ENCODE results near the gene VIPR1.
"Not testable (repeated sequence)": the region's sequence is repeated elsewhere in the genome, so short reads cannot be mapped to it uniquely, and the experiment has no call there.

Gene VIPR1

GRCh38 chr3:42539871-42540714 is 37.6 kb downstream of the VIPR1 start:
- in situ Hi-C loops (cut with MboI; ENCODE audit: low sequenced_read_pairs) = loop anchor here (5.0 kb wide), 1 partner anchor 293 kb away; no protein-coding TSS in a partner anchor

GRCh38 chr3:42541079-42541478 is 38.6 kb downstream of the VIPR1 start:
- in situ Hi-C loops (cut with MboI; ENCODE audit: low sequenced_read_pairs) = no loop called here

More at GRCh38 chr3:42539871-42540714, 37.6 kb downstream of the VIPR1 start:
- H3K36me3 ChIP-seq (replicated peaks) = no peaks in the 10 kb centered on the region
- H3K4me1 ChIP-seq = no peaks in the 10 kb centered on the region
- no peaks in the 10 kb centered on the region for H3K9me3 ChIP-seq
- H3K27me3 ChIP-seq (ENCODE audit: low read depth) = no peaks in the 10 kb centered on the region
- H3K4me3 ChIP-seq = no peak overlapping the region
- peak; percentile 14 to 84 for DNase-seq (ENCODE audit: low spot score in 2 of 2)

GRCh38 chr3:42544492-42545283 is 42.2 kb downstream of the VIPR1 start:
- Histone ChIP-seq H3K36me3 (replicated peaks) (no peaks in the 10 kb centered on the region), H3K27me3 (ENCODE audit: low read depth) (no peaks in the 10 kb centered on the region), H3K4me3 (no peak overlapping the region), H3K9me3 (no peaks in the 10 kb centered on the region), H3K4me1 (no peaks in the 10 kb centered on the region)
- in situ Hi-C loops (cut with MboI; ENCODE audit: low sequenced_read_pairs) = no loop called here
- DNase-seq (ENCODE audit: low spot score in 2 of 2) = no peak

More at GRCh38 chr3:42541079-42541478, 38.6 kb downstream of the VIPR1 start:
- H3K27me3 ChIP-seq (ENCODE audit: low read depth) = no peaks in the 10 kb centered on the region
- no peaks in the 10 kb centered on the region for H3K9me3 ChIP-seq
- H3K4me3 ChIP-seq = no peak overlapping the region
- H3K4me1 ChIP-seq = no peaks in the 10 kb centered on the region
- no peak for DNase-seq (ENCODE audit: low spot score in 2 of 2)
- H3K36me3 ChIP-seq (replicated peaks) = no peaks in the 10 kb centered on the region

- no peaks in the 10 kb centered on the region for H3K9me3 ChIP-seq
- H3K36me3 ChIP-seq (replicated peaks) = no peaks in the 10 kb centered on the region
- H3K4me3 ChIP-seq = no peak overlapping the region
- no peak for DNase-seq (ENCODE audit: low spot score in 2 of 2)
- in situ Hi-C loops (cut with MboI; ENCODE audit: low sequenced_read_pairs) = no loop called here
- H3K27me3 ChIP-seq (ENCODE audit: low read depth) = no peaks in the 10 kb centered on the region
- H3K4me1 ChIP-seq = no peaks in the 10 kb centered on the region
Observed at GRCh38 chr3:42545284-42545900, 42.9 kb downstream of the VIPR1 start.

GRCh38 chr3:42546691-42547213 is 44.3 kb downstream of the VIPR1 start:
- Histone ChIP-seq H3K36me3 (replicated peaks) (peaks cover 8% of the 10 kb centered on the region), H3K27me3 (ENCODE audit: low read depth) (no peaks in the 10 kb centered on the region), H3K4me3 (no peak overlapping the region), H3K4me1 (no peaks in the 10 kb centered on the region), H3K9me3 (no peaks in the 10 kb centered on the region)
- DNase-seq (ENCODE audit: low spot score in 2 of 2) = no peak
- in situ Hi-C loops (cut with MboI; ENCODE audit: low sequenced_read_pairs) = no loop called here

GRCh38 chr3:42547401-42547945 is 45.0 kb downstream of the VIPR1 start:
- peaks cover 15% of the 10 kb centered on the region for H3K36me3 ChIP-seq (replicated peaks)
- H3K4me3 ChIP-seq = no peak overlapping the region
- H3K27me3 ChIP-seq (ENCODE audit: low read depth) = no peaks in the 10 kb centered on the region
- H3K4me1 ChIP-seq = no peaks in the 10 kb centered on the region
- in situ Hi-C loops (cut with MboI; ENCODE audit: low sequenced_read_pairs) = no loop called here
- no peaks in the 10 kb centered on the region for H3K9me3 ChIP-seq
- peak; percentile 26 to 80 for DNase-seq (ENCODE audit: low spot score in 2 of 2)

- Histone ChIP-seq H3K4me1 (no peaks in the 10 kb centered on the region), H3K36me3 (replicated peaks) (peaks cover 23% of the 10 kb centered on the region), H3K27me3 (ENCODE audit: low read depth) (no peaks in the 10 kb centered on the region), H3K9me3 (no peaks in the 10 kb centered on the region), H3K4me3 (no peak overlapping the region)
- in situ Hi-C loops (cut with MboI; ENCODE audit: low sequenced_read_pairs) = no loop called here
- DNase-seq (ENCODE audit: low spot score in 2 of 2) = no peak
Observed at GRCh38 chr3:42549131-42549530, 46.7 kb downstream of the VIPR1 start.

GRCh38 chr3:42550250-42550649 is 47.8 kb downstream of the VIPR1 start:
- Histone ChIP-seq H3K4me1 (no peaks in the 10 kb centered on the region), H3K27me3 (ENCODE audit: low read depth) (no peaks in the 10 kb centered on the region), H3K9me3 (no peaks in the 10 kb centered on the region), H3K36me3 (replicated peaks) (peaks cover 27% of the 10 kb centered on the region), H3K4me3 (no peak overlapping the region)
- DNase-seq (ENCODE audit: low spot score in 2 of 2) = no peak
- in situ Hi-C loops (cut with MboI; ENCODE audit: low sequenced_read_pairs) = no loop called here

- Histone ChIP-seq H3K36me3 (replicated peaks) (peaks cover 40% of the 10 kb centered on the region), H3K9me3 (no peaks in the 10 kb centered on the region), H3K4me3 (no peak overlapping the region), H3K4me1 (no peaks in the 10 kb centered on the region), H3K27me3 (ENCODE audit: low read depth) (no peaks in the 10 kb centered on the region)
- in situ Hi-C loops (cut with MboI; ENCODE audit: low sequenced_read_pairs) = no loop called here
- DNase-seq (ENCODE audit: low spot score in 2 of 2) = no peak
Observed at GRCh38 chr3:42552830-42553229, 50.4 kb downstream of the VIPR1 start.

- Histone ChIP-seq H3K9me3 (no peaks in the 10 kb centered on the region), H3K4me3 (no peak overlapping the region), H3K27me3 (ENCODE audit: low read depth) (no peaks in the 10 kb centered on the region), H3K36me3 (replicated peaks) (peaks cover 51% of the 10 kb centered on the region), H3K4me1 (no peaks in the 10 kb centered on the region)
- in situ Hi-C loops (cut with MboI; ENCODE audit: low sequenced_read_pairs) = no loop called here
- no peak for DNase-seq (ENCODE audit: low spot score in 2 of 2)
Observed at GRCh38 chr3:42556089-42556632, 53.7 kb downstream of the VIPR1 start.

GRCh38 chr3:42556817-42557216 is 54.4 kb downstream of the VIPR1 start:
- DNase-seq (ENCODE audit: low spot score in 2 of 2); H3K27me3 ChIP-seq (ENCODE audit: low read depth); H3K4me3 ChIP-seq; H3K4me1 ChIP-seq; in situ Hi-C loops (cut with MboI; ENCODE audit: low sequenced_read_pairs); H3K9me3 ChIP-seq: not testable (repeated sequence)
- H3K36me3 ChIP-seq (replicated peaks) = peaks cover 44% of the 10 kb centered on the region

- Histone ChIP-seq H3K4me3 (no peak overlapping the region), H3K9me3 (no peaks in the 10 kb centered on the region), H3K27me3 (ENCODE audit: low read depth) (no peaks in the 10 kb centered on the region), H3K36me3 (replicated peaks) (peaks cover 34% of the 10 kb centered on the region), H3K4me1 (no peaks in the 10 kb centered on the region)
- DNase-seq (ENCODE audit: low spot score in 2 of 2) = no peak
- in situ Hi-C loops (cut with MboI; ENCODE audit: low sequenced_read_pairs) = no loop called here
Observed at GRCh38 chr3:42557854-42558253, 55.4 kb downstream of the VIPR1 start.

Measured in HAP-1 (cell line).